Dendritic cell treated with granulocyte-macrophage colony-stimulating factor and Interleukin-4, amounts not matched to agents 40 ng/mL and 50 ng/mL, for 4 days (primary cell): ENCODE measurements around the gene OBP2B.

ENCODE experiments used
- H3K27ac Mint-ChIP-seq: one replicate; pipeline ENCODE4 v1.8.0; 2022; ENCODE audit warnings: mild to moderate bottlenecking, mixed read lengths
- H3K27me3 Mint-ChIP-seq: one replicate; pipeline ENCODE4 v1.8.0; 2022; ENCODE audit warnings: mild to moderate bottlenecking, mixed read lengths
- H3K36me3 Mint-ChIP-seq: one replicate; pipeline ENCODE4 v1.8.0; 2022; ENCODE audit warnings: low read depth, mixed read lengths
- H3K4me1 Mint-ChIP-seq: one replicate; pipeline ENCODE4 v1.8.0; 2022; ENCODE audit warnings: low read depth, mixed read lengths
- H3K4me3 Mint-ChIP-seq: one replicate; pipeline ENCODE4 v1.8.0; 2022; ENCODE audit warnings: mild to moderate bottlenecking, moderate library complexity, mixed read lengths
- H3K9me3 Mint-ChIP-seq: one replicate; pipeline ENCODE4 v1.8.0; 2022; ENCODE audit warnings: mixed read lengths
- intact Hi-C: fragments of 100-400 bp; cut with micrococcal nuclease; formaldehyde crosslinking; loops from one replicate; pipeline ENCODE4 v1.15.0; 2022

OBP2B gene

DNA sequence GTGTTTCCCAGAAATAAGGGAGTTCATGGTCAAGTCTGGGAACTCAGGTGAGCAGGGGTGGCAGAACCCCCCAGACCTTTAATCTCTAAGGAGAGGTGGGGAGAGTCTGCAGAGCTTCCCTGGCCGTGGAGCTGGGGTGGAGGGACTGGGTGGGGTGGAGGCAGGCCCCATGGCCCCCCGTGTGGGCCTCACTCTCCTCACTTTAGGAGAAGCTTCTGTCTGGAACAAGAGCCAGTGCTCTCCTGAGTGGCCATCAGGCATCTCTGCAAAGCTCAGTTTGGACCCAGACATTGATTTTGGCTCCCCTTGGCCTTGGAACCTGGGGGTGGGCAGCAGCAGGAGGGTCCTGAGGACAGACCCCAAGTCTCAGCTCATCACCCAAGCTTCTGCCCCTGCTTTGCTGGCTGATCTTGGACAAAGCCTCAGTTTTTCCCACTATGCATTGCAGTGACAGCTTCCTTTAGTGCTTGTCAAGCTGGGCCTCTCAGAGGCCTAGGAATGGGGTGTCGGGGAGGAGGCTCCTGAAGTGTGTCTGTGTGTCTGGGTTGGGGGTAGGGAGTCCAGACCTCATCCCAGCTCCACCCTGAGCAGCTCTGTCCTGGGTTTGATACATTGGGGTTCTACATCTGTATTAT, 41.8 kb downstream of the OBP2B start:
- Mint-ChIP-seq H3K27ac (no peak overlapping the region), H3K4me1 (peaks cover 23% of the 10 kb centered on the region), H3K27me3 (peaks cover 19% of the 10 kb centered on the region), H3K9me3 (no peaks in the 10 kb centered on the region), H3K4me3 (no peak overlapping the region), H3K36me3 (peaks cover 16% of the 10 kb centered on the region)
- intact Hi-C loops = no loop called here

DNA sequence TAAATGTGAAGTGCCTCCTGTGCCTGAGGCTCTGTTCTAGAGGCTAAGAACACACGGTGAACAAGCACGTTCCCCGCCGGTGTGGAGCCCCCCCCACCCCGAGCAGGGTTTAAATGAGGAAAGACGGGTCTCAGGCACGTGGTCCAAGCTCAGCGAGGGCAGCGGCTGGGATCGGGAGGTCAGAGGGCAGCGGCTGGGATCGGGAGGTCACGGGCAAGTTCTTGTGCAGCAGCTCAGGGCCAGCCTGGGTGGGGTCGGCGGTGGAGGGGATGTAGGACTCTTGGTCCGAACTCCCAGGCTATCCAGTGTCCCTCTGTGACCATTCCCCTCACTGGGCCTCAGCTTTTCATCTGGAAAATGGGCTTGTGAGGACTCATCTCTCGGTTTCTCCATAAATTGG, 42.7 kb downstream of the OBP2B start:
- H3K27me3 Mint-ChIP-seq = peaks cover 17% of the 10 kb centered on the region
- peaks cover 24% of the 10 kb centered on the region for H3K36me3 Mint-ChIP-seq
- intact Hi-C loops = no loop called here
- H3K9me3 Mint-ChIP-seq = no peaks in the 10 kb centered on the region
- H3K27ac Mint-ChIP-seq = no peak overlapping the region
- H3K4me1 Mint-ChIP-seq = peaks cover 30% of the 10 kb centered on the region
- H3K4me3 Mint-ChIP-seq = no peak overlapping the region

DNA sequence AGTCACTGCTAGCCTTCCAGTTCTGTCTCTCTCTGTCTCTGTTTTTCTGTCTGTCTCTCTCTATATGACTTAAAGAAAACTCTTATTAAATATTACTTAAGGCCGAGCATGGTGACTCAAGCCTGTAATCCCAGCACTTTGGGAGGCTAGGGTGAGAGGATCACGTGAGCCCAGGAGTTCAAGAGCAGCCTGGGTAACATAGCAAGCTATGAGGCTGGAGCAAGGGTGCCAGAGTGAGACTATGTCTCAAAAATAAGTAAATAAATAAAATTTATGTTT, 43.7 kb downstream of the OBP2B start:
- H3K4me1 Mint-ChIP-seq = peaks cover 40% of the 10 kb centered on the region

DNA sequence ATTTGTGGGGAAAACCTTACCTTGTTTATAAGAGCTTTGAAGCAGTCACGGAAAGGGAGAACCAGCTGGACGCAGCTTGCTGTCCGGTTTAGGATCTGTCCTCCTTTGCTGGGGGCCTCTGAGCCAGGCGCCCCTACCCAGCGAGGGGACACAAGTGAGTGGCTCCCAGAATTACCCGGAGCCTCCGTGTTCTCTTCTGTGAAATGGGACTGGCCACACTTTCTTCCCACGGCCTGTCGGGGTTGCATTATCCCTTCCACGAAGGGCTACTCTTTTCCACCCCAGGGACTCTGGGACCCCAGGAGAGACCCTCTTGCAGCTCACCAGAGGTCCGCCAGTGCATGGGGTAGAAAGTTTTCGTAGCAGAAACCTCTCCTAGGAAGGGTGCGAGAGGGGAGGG, 44.9 kb downstream of the OBP2B start:
- H3K4me1 Mint-ChIP-seq = peaks cover 49% of the 10 kb centered on the region
- peak overlapping the region; percentile 92 for H3K27ac Mint-ChIP-seq
- no peaks in the 10 kb centered on the region for H3K9me3 Mint-ChIP-seq
- peaks cover 46% of the 10 kb centered on the region for H3K36me3 Mint-ChIP-seq
- H3K27me3 Mint-ChIP-seq = peaks cover 12% of the 10 kb centered on the region
- intact Hi-C loops = no loop called here
- H3K4me3 Mint-ChIP-seq = peak overlapping the region; percentile 94

More for the DNA sequence above, 43.7 kb downstream of the OBP2B start:
- Mint-ChIP-seq H3K9me3 (no peaks in the 10 kb centered on the region), H3K27me3 (peaks cover 14% of the 10 kb centered on the region), H3K36me3 (peaks cover 34% of the 10 kb centered on the region), H3K27ac (no peak overlapping the region), H3K4me3 (no peak overlapping the region)
- intact Hi-C loops = no loop called here

DNA sequence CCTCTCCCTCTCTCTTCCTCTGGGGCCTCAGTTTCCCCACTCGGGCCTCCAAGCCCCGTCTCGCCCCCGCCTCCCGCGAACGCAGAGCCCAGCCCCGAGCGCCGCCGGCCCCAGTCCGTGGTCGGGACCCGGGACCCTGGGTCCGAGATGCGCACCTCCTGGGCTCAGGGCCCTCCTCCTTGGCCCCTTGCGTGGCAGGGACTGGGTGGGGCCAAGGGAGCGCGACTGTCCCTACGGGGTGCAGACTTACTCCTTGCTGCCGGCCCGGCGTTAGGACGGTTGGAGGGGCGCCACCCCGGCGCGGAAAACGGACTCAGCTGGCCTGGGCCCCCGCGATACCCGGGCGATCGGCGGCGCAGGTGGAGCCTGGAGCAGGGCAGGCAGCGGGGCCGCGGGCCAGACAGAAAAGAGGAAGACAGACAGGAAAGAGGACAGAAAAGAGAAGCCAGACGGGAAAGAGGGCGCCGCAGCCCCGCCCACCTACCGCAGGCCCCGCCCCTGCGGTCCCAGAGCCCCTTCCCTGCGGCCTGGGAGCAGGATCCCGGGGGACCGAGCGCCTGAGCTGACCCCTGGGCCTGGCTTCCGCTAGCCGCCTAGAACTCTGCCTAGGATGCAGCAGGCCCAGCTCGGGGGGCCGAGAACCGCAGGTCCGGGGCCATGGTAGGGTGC, 45.4 kb downstream of the OBP2B start, which contains the start of gene GBGT1:
Gene GBGT1 (minus strand): TSS at position 411 of the 669 bp plus-strand sequence. CDS start 1,502 bp downstream, outside the sequence.
- H3K4me1 Mint-ChIP-seq = peaks cover 55% of the 10 kb centered on the region
- peaks cover 12% of the 10 kb centered on the region for H3K27me3 Mint-ChIP-seq

DNA sequence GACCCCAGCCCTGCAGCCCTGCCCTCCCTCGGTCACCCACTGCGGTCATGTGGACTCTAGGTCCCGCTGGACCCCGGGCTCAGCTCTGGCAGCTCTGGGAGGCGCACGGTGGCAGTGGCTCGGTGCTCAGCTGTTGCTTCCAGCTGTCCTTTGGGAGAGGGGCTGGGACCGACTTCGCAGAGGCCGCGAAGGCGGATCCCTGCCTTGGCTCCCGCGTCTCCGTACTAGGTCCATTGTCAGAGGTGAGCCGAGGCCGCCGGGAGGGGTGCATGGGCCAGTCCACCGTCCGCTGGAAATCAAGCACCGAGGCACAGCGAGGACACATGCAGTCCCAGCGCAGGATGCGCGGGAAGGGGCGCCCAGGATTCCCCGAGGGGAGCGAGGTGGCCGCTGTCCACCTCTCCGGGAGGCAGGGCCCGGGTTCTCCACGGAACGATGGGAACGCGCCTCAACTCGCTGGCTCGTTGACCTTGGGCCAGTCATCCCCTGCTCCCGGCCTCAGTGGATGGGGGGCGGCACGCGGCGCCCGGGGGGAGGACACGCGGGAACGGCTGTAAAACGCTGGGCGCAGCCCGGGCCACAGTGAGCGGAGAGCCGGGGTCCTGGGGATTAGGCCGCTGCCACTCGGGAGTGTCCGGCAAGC, 46.1 kb downstream of the OBP2B start:
- intact Hi-C loops = no loop called here
- peaks cover 12% of the 10 kb centered on the region for H3K27me3 Mint-ChIP-seq
- peaks cover 62% of the 10 kb centered on the region for H3K4me1 Mint-ChIP-seq
- peak overlapping the region; percentile 94 for H3K4me3 Mint-ChIP-seq
- peaks cover 58% of the 10 kb centered on the region for H3K36me3 Mint-ChIP-seq
- H3K9me3 Mint-ChIP-seq = no peaks in the 10 kb centered on the region
- H3K27ac Mint-ChIP-seq = peak overlapping the region; percentile 92

More for the DNA sequence above, 45.4 kb downstream of the OBP2B start, which contains the start of gene GBGT1:
- peaks cover 51% of the 10 kb centered on the region for H3K36me3 Mint-ChIP-seq
- H3K4me3 Mint-ChIP-seq = peak within 1 kb of the TSS; percentile 94
- intact Hi-C loops = no loop called here
- H3K9me3 Mint-ChIP-seq = no peaks in the 10 kb centered on the region
- H3K27ac Mint-ChIP-seq = peak within 1 kb of the TSS; percentile 92

DNA sequence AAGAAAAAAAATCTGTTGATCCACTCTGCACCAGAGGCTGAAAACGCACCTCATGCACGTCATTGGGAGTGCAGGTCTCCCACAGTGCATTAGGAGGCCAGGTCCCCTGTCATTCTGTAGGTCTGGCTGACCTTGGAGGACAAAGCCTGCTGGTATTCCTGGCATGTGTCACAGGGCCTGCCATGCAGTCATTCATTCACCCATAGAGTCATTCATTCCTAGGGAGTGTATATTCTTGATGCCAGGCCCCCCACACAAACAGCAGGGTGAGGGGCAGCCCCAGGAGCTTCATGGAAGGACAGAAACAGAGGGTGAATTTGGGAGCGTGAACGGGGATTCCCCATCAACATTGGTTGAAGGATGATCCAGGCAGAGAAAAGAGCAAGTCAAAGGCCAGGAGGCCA, 47.5 kb downstream of the OBP2B start:
- Mint-ChIP-seq H3K4me3 (peak overlapping the region; percentile 13), H3K4me1 (peaks cover 67% of the 10 kb centered on the region), H3K36me3 (peaks cover 72% of the 10 kb centered on the region), H3K27me3 (peaks cover 12% of the 10 kb centered on the region), H3K9me3 (no peaks in the 10 kb centered on the region), H3K27ac (no peak overlapping the region)
- intact Hi-C loops = no loop called here

DNA sequence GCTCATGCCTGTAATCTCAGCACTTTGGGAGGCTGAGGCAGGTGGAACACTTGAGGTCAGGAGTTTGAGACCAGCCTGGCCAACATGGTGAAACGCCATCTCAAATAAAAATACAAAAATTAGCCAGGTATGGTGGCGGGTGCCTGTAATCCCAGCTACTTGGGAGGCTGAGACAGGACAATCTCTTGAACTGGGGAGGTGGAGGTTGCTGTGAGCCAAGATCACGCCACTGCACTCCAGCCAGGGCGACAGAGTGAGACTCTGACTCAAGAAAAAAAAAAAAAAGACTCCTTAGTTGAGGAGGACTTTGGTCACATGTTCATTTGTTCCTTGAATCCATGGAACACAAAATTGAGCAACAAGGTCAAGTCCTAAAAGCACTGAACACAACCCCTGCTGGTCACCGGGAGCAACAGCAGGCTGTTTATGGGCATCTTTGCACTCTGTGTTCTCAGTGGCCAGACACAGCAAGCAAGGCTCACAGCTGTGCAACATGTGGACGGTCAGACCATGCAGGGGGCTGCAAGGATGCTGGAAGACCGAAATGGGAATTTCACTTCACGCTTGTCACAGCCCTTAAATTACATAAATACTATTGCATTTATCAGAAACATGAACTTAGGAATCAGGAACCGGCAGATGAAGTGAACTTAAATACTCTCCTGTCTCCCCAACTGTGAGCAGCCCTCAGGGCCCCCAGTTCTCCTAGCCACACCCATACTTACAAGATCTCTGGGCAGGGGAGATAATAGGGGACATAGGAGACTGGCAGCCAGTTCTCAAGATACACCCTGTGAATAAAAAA, 48.1 kb downstream of the OBP2B start:
- no peaks in the 10 kb centered on the region for H3K9me3 Mint-ChIP-seq
- intact Hi-C loops = no loop called here
- peaks cover 78% of the 10 kb centered on the region for H3K36me3 Mint-ChIP-seq
- H3K27ac Mint-ChIP-seq = no peak overlapping the region
- H3K27me3 Mint-ChIP-seq = peaks cover 9% of the 10 kb centered on the region
- H3K4me1 Mint-ChIP-seq = peaks cover 71% of the 10 kb centered on the region
- H3K4me3 Mint-ChIP-seq = peak overlapping the region; percentile 13

DNA sequence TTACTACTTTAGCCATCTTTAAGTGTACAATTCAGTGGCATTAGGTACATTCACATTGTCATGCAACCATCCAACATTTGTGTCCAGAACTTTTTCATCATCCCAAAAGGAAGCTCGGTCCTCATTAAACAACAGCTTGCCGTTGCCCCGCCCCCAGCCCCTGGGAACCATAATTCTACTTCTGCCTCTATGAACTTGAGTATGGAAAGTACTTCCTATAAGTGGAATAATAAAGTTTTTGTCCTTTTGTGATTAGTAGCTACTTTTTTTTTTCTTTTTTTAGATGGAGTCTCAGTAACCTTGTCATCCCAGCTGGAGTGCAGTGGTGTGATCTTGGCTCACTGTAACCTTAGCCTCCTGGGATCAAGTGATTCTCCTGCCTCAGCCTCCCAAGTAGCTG, 50.4 kb downstream of the OBP2B start:
- Mint-ChIP-seq H3K4me1 (peaks cover 64% of the 10 kb centered on the region), H3K4me3 (no peak overlapping the region), H3K9me3 (no peaks in the 10 kb centered on the region), H3K36me3 (peaks cover 97% of the 10 kb centered on the region), H3K27me3 (no peaks in the 10 kb centered on the region), H3K27ac (no peak overlapping the region)
- intact Hi-C loops = no loop called here
